NCI-H2227 (cell line): ENCODE measurements around the gene TNFAIP1.

Experiments
- DNase-seq: peaks from one replicate; lab custom pipeline; 2025; ENCODE audit not compliant: unreplicated experiment; lab: John Stamatoyannopoulos, UW

TNFAIP1 gene

GRCh38 chr17:28395426-28395825, 59.9 kb downstream of the TNFAIP1 start:
- DNase-seq, result no peak

GRCh38 chr17:28395968-28396367, 60.4 kb downstream of the TNFAIP1 start:
- no peak for DNase-seq
